Measurements from ENCODE around the gene DNAH2. TPM values are rescaled to one million over a fixed set of nuclear protein-coding genes. Genes with fewer than 3 reads are reported as not detected.

The DNAH2 gene
- total and polyA plus RNA-seq, 8 donors = under 0.01 to 8.0 (median 0.24) TPM; not detected in 2

- 34 to 43% (median 37%) methylated on average over 16 to 19 of the region's 19 CpGs for WGBS, 5 donors
- Histone ChIP-seq H3K36me3 (no peaks in the 10 kb centered on the region), H3K4me3 (peak overlapping the region; percentile 66 to 80 (median 74)), H3K9me3 (no peaks in the 10 kb centered on the region), H3K27me3 (no peaks in the 10 kb centered on the region), H3K4me1 (peaks cover 13 to 37% (median 31%) of the 10 kb centered on the region in 4 donors), H3K27ac (peak overlapping the region; percentile 92 to 100 (median 99))
- intact Hi-C loops (cut with DNase I; ENCODE audit: low total_unique reads) = no loop called here
- peak in 1 of 2 donors; percentile 26 for DNase-seq
- TF ChIP-seq EP300 (IDR thresholded peaks at IDR 0.05) = no peak
- no peak for TF ChIP-seq POLR2AphosphoS5 (IDR thresholded peaks at IDR 0.05)
Observed at GRCh38 chr17:7833011-7833794, 115.7 kb downstream of the DNAH2 start.

- TF ChIP-seq POLR2AphosphoS5 (IDR thresholded peaks at IDR 0.05) (peak in 2 of 3 donors; percentile 60), POLR2A (IDR thresholded peaks at IDR 0.05) (no peak), EP300 (IDR thresholded peaks at IDR 0.05) (no peak), CTCF (IDR thresholded peaks at IDR 0.05) (peak in 1 of 7 experiments; percentile 28)
- DNase-seq = peak; percentile 95 to 98
- peak within 1 kb of the TSS; percentile 92 to 100 (median 99) for H3K27ac ChIP-seq
- H3K27me3 ChIP-seq = no peaks in the 10 kb centered on the region
- H3K4me3 ChIP-seq = peak within 1 kb of the TSS; percentile 66 to 80 (median 74)
- no peaks in the 10 kb centered on the region for H3K9me3 ChIP-seq
- no peaks in the 10 kb centered on the region for H3K36me3 ChIP-seq
- 0% methylated on average over 24 to 49 of the region's 49 CpGs for WGBS, 5 donors
- H3K4me1 ChIP-seq = peaks cover 20 to 45% (median 39%) of the 10 kb centered on the region in 4 donors
- intact Hi-C loops (cut with DNase I; ENCODE audit: low total_unique reads) = no loop called here
Observed at GRCh38 chr17:7833795-7834541, 116.4 kb downstream of the DNAH2 start, which contains the start of gene KDM6B. TSS of gene KDM6B (plus strand) at chr17:7834217. CDS start at chr17:7845555, 11,338 bp downstream.

- 0 to 1% (median 0%) methylated on average over 17 to 20 of the region's 20 CpGs for WGBS, 5 donors
- H3K9me3 ChIP-seq = no peaks in the 10 kb centered on the region
- intact Hi-C loops (cut with DNase I; ENCODE audit: low total_unique reads) = no loop called here
- peak overlapping the region; percentile 66 to 80 (median 74) for H3K4me3 ChIP-seq
- no peaks in the 10 kb centered on the region for H3K36me3 ChIP-seq
- TF ChIP-seq EP300 (IDR thresholded peaks at IDR 0.05) = no peak
- no peak for TF ChIP-seq CTCF (IDR thresholded peaks at IDR 0.05)
- no peak for TF ChIP-seq POLR2AphosphoS5 (IDR thresholded peaks at IDR 0.05)
- TF ChIP-seq POLR2A (IDR thresholded peaks at IDR 0.05) = no peak
- H3K27me3 ChIP-seq = no peaks in the 10 kb centered on the region
- peak; percentile 68 to 75 for DNase-seq
- H3K4me1 ChIP-seq = peaks cover 26 to 51% (median 45%) of the 10 kb centered on the region in 4 donors
- H3K27ac ChIP-seq = peak overlapping the region; percentile 92 to 100 (median 99)
Observed at GRCh38 chr17:7834542-7834956, 117.0 kb downstream of the DNAH2 start.

- intact Hi-C loops (cut with DNase I; ENCODE audit: low total_unique reads) = no loop called here
- Histone ChIP-seq H3K4me1 (peaks cover 28 to 56% (median 51%) of the 10 kb centered on the region in 4 donors), H3K4me3 (peak overlapping the region; percentile 66 to 80 (median 74)), H3K36me3 (peaks cover 0 to 6% (median 2%) of the 10 kb centered on the region in 4 donors), H3K9me3 (no peaks in the 10 kb centered on the region), H3K27me3 (no peaks in the 10 kb centered on the region), H3K27ac (peak overlapping the region; percentile 92 to 100 (median 99))
- peak in 2 of 4 donors; percentile 31 to 43 for TF ChIP-seq POLR2A (IDR thresholded peaks at IDR 0.05)
- no peak for TF ChIP-seq EP300 (IDR thresholded peaks at IDR 0.05)
- peak in 5 of 7 experiments; percentile 60 to 92 (median 80) for TF ChIP-seq CTCF (IDR thresholded peaks at IDR 0.05)
- peak; percentile 68 to 87 (median 83) for TF ChIP-seq POLR2AphosphoS5 (IDR thresholded peaks at IDR 0.05)
- WGBS, 5 donors = 0 to 1% (median 0%) methylated on average over 33 to 69 of the region's 69 CpGs
- peak; percentile 97 to 100 for DNase-seq
Observed at GRCh38 chr17:7834957-7835813, 117.6 kb downstream of the DNAH2 start.
